Uterus (tissue), 2 donors: ENCODE results near the gene MGAT4B.

Experiments used
- CTCF ChIP-seq, 4 experiments: fragments of 200-600 bp in 2 of 4; fragments of 450-650 bp in 2 of 4; sonication (generic) in 2 of 4; IDR thresholded peaks; one replicate each; pipeline ENCODE4 v1.5.1; 2016 to 2019; ENCODE audit warnings: antibody characterized with exemption in 4 of 4, mild to moderate bottlenecking in 2 of 4, moderate library complexity in 1 of 4
- POLR2A ChIP-seq, 2 donors: fragments of 450-650 bp; IDR thresholded peaks; one replicate each; pipeline ENCODE4 v1.6.1; 2016; ENCODE audit warnings: antibody characterized with exemption in 2 of 2, mild to moderate bottlenecking in 1 of 2, moderate library complexity in 1 of 2

DNA sequence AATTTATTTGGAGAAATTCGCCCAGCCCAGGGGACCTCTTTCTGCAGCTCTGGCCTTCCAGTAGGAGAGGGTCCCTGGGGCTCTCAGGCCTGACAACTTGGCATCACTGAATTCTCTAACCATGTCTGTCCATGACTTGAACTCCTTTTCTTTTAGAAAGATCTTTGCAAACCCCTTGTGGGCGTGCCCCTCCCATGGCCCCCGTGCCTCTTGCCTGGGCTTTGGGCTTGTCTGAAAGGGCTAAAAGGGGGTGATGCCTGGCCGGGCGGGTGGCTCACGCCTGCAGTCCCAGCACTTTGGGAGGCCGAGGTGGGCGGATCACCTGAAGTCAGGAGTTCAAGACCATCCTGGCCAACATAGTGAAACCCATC is 10.8 kb upstream of the MGAT4B start:
- TF ChIP-seq CTCF (IDR thresholded peaks at IDR 0.05): no peak
- TF ChIP-seq POLR2A (IDR thresholded peaks at IDR 0.05): no peak
